Measurements from ENCODE around the gene TUFM. TPM values are rescaled to one million over a fixed set of nuclear protein-coding genes. Genes with fewer than 3 reads are reported as not detected.
"Not testable (repeated sequence)": the region's sequence is repeated elsewhere in the genome, so short reads cannot be mapped to it uniquely, and the experiment has no call there.

TUFM gene
- total RNA-seq, 2 experiments from 2014 or later: 360 to 382 TPM

- peaks cover 37% of the 10 kb centered on the region for H3K36me3 Mint-ChIP-seq
- no peak overlapping the region for H3K4me3 Mint-ChIP-seq
- DNase-seq: no peak
- H3K9me3 Mint-ChIP-seq: peaks cover 2% of the 10 kb centered on the region
- peak overlapping the region; percentile 47 for H3K27ac Mint-ChIP-seq
- peaks cover 29% of the 10 kb centered on the region for H3K4me1 Mint-ChIP-seq
- peaks cover 5% of the 10 kb centered on the region for H3K27me3 Mint-ChIP-seq
These were observed 26.1 kb downstream of the TUFM start for GRCh38 chr16:28820016-28820415.

- H3K4me1 Mint-ChIP-seq, H3K4me3 Mint-ChIP-seq, H3K27me3 Mint-ChIP-seq, H3K27ac Mint-ChIP-seq, DNase-seq, H3K9me3 Mint-ChIP-seq, H3K36me3 Mint-ChIP-seq: not testable (repeated sequence)
These were observed 38.6 kb downstream of the TUFM start for GRCh38 chr16:28807445-28808120.

GRCh38 chr16:28802235-28803019, 43.7 kb downstream of the TUFM start:
- DNase-seq: peak; percentile 49
- H3K27me3 Mint-ChIP-seq, H3K9me3 Mint-ChIP-seq, H3K36me3 Mint-ChIP-seq, H3K27ac Mint-ChIP-seq, H3K4me1 Mint-ChIP-seq: not testable (repeated sequence)
- peak overlapping the region; percentile 53 for H3K4me3 Mint-ChIP-seq

Other genes starting within 250 kb of the TUFM start
- gene SULT1A2, start 249.3 kb downstream of the TUFM start, total RNA-seq: under 1 TPM; 0.24 to 0.68 TPM
- gene SULT1A1, start 236.3 kb downstream of the TUFM start, total RNA-seq: 10 to 100 TPM; 11.6 to 13.3 TPM
- under 1 TPM in 1 of 2 experiments, not detected in 1; 0.39 TPM for gene NPIPB8, start 208.3 kb downstream of the TUFM start, total RNA-seq
- 100 to 1,000 TPM; 825 to 930 TPM for gene EIF3C, start 134.9 kb downstream of the TUFM start, total RNA-seq
- 1 to 10 TPM; 1.6 to 1.8 TPM for gene NPIPB9, start 94.6 kb downstream of the TUFM start, total RNA-seq
- 100 to 1,000 TPM; 296 to 308 TPM for gene ATXN2L, start 23.3 kb downstream of the TUFM start, total RNA-seq
- 10 to 100 TPM; 33.8 to 34.7 TPM for gene SH2B1, start 17.5 kb upstream of the TUFM start, total RNA-seq
- gene ATP2A1, start 32.1 kb upstream of the TUFM start, total RNA-seq: 1 to 10 TPM; 2.0 to 2.8 TPM
- 10 to 100 TPM; 11.4 to 12.5 TPM for gene RABEP2, start 78.9 kb upstream of the TUFM start, total RNA-seq
- 1 to 10 TPM; 2.1 to 2.6 TPM for gene CD19, start 85.6 kb upstream of the TUFM start, total RNA-seq
- gene NFATC2IP, start 104.6 kb upstream of the TUFM start, total RNA-seq: 10 to 100 TPM; 65.6 to 74.4 TPM
- 10 to 100 TPM; 24.4 to 26.3 TPM for gene SPNS1, start 128.4 kb upstream of the TUFM start, total RNA-seq
- gene LAT, start 138.7 kb upstream of the TUFM start, total RNA-seq: 100 to 1,000 TPM; 159 to 175 TPM